Type B pancreatic cell (in vitro differentiated cells): Measurements from ENCODE around the gene SULT1A2. TPM values are rescaled to one million over a fixed set of nuclear protein-coding genes. Genes with fewer than 3 reads are reported as not detected.

Experiments used
- DNase-seq: peaks from one replicate; pipeline ENCODE4 v3.0.0; 2021; ENCODE audit warnings: mixed read lengths; ENCODE audit not compliant: unreplicated experiment; ENCODE audit errors: extremely low spot score
- H3K27ac Mint-ChIP-seq: 2 replicates; pipeline ENCODE4 v1.8.0; 2021; ENCODE audit warnings: mild to moderate bottlenecking, mixed read lengths
- H3K27me3 Mint-ChIP-seq: 2 replicates; pipeline ENCODE4 v1.8.0; 2021; ENCODE audit warnings: mixed read lengths
- H3K36me3 Mint-ChIP-seq: 2 replicates; pipeline ENCODE4 v1.8.0; 2021; ENCODE audit warnings: mixed read lengths
- H3K4me1 Mint-ChIP-seq: one replicate; pipeline ENCODE4 v1.8.0; 2021; ENCODE audit warnings: mixed read lengths; ENCODE audit not compliant: unreplicated experiment
- H3K4me3 Mint-ChIP-seq: 2 replicates; pipeline ENCODE4 v1.8.0; 2021; ENCODE audit warnings: mild to moderate bottlenecking, mixed read lengths
- H3K9me3 Mint-ChIP-seq: 2 replicates; pipeline ENCODE4 v1.8.0; 2021; ENCODE audit warnings: mixed read lengths
- CTCF ChIP-seq: fragments of 200-600 bp; sonication (generic); conservative IDR thresholded peaks from 2 replicates; pipeline ENCODE4 v1.5.0; 2021; ENCODE audit warnings: antibody characterized with exemption, mild to moderate bottlenecking
- total RNA-seq: library from RNA; stranded (reverse); gene quantifications from 2 replicates; pipeline ENCODE4 v1.2.1, GENCODE V29; 2021; ENCODE audit warnings: low replicate concordance

Gene SULT1A2
- total RNA-seq, 1 donor from 2014 or later = 3.5 TPM

DNA sequence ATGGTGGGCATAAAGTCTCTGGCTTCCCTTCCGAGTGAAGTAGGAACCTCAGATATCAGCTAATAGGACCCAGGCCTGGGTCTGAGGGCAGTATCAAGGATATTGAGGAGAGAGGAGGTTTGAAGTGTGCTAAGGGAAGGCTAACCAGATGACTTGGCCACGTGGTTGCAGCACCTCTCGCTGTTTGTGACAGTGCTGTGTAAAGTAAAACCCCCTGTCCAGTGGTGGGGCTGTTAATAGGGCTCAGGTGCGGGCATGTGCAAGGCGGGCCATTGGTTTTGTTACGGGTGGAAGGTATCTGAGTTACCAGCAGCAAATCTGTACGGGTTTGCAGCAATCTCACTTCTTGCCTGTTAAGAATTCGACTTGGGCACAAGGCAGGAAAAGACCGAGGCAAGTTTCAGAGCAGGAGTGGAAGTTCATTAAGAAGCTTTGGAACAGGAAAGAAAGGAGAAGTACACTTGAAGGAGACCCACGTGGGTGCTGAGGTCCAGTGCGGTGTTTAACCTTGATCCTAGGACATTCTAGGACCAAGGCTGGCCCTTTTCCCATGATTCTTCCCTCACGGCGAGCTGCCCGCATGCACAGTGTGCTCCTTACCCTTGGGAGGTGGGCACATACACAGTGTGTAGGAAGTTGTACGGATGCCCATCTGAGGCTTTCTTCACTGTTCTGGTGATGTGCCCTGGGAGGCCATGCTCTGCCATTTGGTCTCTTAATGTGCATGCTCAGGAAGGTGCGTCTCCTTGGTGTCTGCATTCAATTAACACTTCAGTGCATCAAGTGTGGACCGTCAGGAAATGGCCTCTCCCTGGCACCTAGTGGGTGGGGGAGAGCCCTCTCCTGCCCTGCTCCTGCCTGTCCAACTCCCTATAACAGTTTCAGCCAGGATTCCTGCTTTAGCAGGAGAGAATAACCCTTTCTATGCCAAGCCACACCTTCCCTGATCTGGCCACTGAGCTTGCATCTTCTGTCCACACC lies 22.8 kb downstream of the SULT1A2 start:
- Mint-ChIP-seq H3K9me3 (no peaks in the 10 kb centered on the region), H3K36me3 (peaks cover 7% of the 10 kb centered on the region), H3K4me3 (no peak overlapping the region), H3K27ac (no peak overlapping the region), H3K4me1 (peaks cover 22% of the 10 kb centered on the region), H3K27me3 (no peaks in the 10 kb centered on the region)
- no peak for DNase-seq
- no peak for TF ChIP-seq CTCF

DNA sequence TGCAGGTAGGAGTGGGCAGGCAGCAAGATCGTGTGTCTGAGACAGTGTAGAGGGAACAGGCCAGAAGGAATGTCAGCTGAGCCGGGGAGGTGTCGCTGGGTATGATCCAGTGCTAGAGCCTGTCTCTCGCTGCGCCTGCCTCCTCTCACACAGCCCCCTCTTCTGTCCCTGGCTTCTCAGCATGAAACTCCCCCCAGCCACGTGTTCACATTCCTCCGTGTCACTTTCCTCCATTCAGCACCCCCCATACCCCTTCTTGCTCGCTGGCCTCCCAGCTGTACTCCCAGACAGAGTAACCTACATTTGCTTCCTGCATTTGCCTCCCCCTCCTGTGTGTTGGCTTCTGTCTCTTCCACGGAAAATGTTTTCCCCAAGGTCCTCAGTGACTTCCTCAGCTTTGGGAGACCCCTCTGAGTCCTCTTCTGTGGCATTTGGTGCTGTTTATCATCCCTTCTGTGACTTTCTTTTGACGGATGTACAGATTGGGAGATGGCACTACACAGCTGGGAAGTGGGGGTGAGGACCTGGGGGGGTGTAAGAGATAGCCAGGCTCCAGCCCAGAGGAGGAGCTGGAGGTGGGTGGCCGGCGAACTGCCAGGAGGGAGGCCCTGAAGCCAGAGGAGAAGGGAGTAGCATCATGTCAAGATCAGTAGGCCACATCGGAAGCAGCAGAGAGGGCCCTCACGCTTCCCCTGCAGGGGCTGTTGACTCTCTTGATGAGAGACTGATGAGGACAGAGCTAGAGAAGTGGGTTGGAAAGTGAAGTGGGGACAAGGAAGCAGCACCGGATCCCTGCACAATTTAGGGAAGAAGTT lies 23.9 kb downstream of the SULT1A2 start:
- TF ChIP-seq CTCF = no peak
- Mint-ChIP-seq H3K36me3 (peaks cover 4% of the 10 kb centered on the region), H3K4me1 (peaks cover 22% of the 10 kb centered on the region), H3K27ac (peak overlapping the region; percentile 11), H3K4me3 (peak overlapping the region; percentile 31), H3K9me3 (no peaks in the 10 kb centered on the region), H3K27me3 (no peaks in the 10 kb centered on the region)
- no peak for DNase-seq

DNA sequence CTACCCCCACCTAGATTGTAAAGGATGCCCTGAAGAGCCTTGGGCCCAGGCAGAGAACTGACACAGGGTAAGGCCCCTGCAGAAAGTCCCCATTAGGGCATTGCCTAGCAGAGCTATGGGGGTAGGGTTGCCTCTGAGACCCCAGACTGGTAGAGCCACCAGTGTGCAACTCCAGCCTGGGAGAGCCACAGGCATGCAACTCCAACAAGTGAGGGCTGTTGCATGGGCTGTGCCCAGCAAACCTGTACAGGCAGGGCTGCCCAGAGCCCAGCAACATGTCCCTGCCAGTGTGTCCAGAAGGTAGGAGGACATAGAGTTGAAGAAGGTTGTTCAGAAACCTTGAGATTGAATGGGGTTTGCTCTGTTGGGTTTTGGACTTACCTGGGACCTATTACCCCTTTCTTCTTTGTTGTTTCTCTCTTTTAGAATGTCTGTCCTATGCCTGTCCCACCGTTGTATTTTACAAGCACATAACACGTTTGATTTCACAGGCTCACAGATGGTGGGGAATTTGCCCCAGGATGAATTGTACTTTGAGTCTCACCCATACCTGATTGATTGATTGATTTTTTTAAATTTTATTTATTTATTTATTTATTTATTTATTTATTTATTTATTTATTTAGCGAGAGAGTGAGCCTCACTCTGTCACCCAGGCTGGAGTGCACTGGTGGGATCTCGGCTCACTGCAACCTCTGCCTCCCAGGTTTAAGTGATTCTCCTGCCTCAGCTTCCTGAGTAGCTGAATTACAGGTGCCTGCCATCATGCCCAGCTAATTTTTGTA lies 26.7 kb downstream of the SULT1A2 start:
- Mint-ChIP-seq H3K9me3 (peaks cover 9% of the 10 kb centered on the region), H3K4me3 (no peak overlapping the region), H3K36me3 (peaks cover 22% of the 10 kb centered on the region), H3K4me1 (peaks cover 22% of the 10 kb centered on the region), H3K27me3 (no peaks in the 10 kb centered on the region), H3K27ac (no peak overlapping the region)
- no peak for DNase-seq
- no peak for TF ChIP-seq CTCF

GRCh38 chr16:28569021-28569420 lies 27.8 kb downstream of the SULT1A2 start:
- H3K27me3 Mint-ChIP-seq = no peaks in the 10 kb centered on the region
- H3K4me3 Mint-ChIP-seq = no peak overlapping the region
- DNase-seq = no peak

More at GRCh38 chr16:28569021-28569420, 27.8 kb downstream of the SULT1A2 start:
- no peak overlapping the region for H3K27ac Mint-ChIP-seq
- peaks cover 22% of the 10 kb centered on the region for H3K4me1 Mint-ChIP-seq
- H3K36me3 Mint-ChIP-seq = peaks cover 23% of the 10 kb centered on the region
- TF ChIP-seq CTCF = no peak
- peaks cover 9% of the 10 kb centered on the region for H3K9me3 Mint-ChIP-seq
